ENCODE results near the gene DCUN1D3. TPM values are rescaled to one million over a fixed set of nuclear protein-coding genes. Genes with fewer than 3 reads are reported as not detected.

Gene DCUN1D3
- polyA plus RNA-seq, 1 donor (not counting 4 experiments of a cell fraction or from before 2014, with no cell fraction given), result 9.4 TPM

GRCh38 chr16:20860361-20860760 is 39.8 kb downstream of the DCUN1D3 start:
- dilution Hi-C loops (cut with MboI; ENCODE audit: extremely low pct_ligation_motif_present, low sequenced_read_pairs), result no loop called here
- Histone ChIP-seq H2AFZ (ENCODE audit: control insufficient read depth, low read length) (no peak overlapping the region), H3K4me2 (ENCODE audit: control insufficient read depth, extremely low read depth, insufficient read depth, low read depth, low read length) (no peak overlapping the region), H3K9me1 (ENCODE audit: control insufficient read depth, extremely low read depth, insufficient read depth, low read length) (no peaks in the 10 kb centered on the region), H3K9me3 (ENCODE audit: control insufficient read depth, low read depth, low read length) (no peaks in the 10 kb centered on the region), H3K79me2 (ENCODE audit: control insufficient read depth, insufficient read depth, low read length) (peaks cover 33% of the 10 kb centered on the region), H4K20me1 (ENCODE audit: control insufficient read depth, extremely low read depth, insufficient read depth, low read length) (no peaks in the 10 kb centered on the region), H3K27me3 (ENCODE audit: control insufficient read depth, extremely low read depth, insufficient read depth, low read length) (no peaks in the 10 kb centered on the region), H3K9ac (ENCODE audit: control insufficient read depth, extremely low read depth, insufficient read depth, low read length) (no peak overlapping the region), H3K4me3 (ENCODE audit: control insufficient read depth in 2 of 3, extremely low read depth in 1 of 3, insufficient read depth in 2 of 3, low read depth in 1 of 3, low read length in 3 of 3) (no peak overlapping the region), H3K36me3 (ENCODE audit: control insufficient read depth in 2 of 2, extremely low read depth in 1 of 2, insufficient read depth in 2 of 2, low read length in 2 of 2) (peaks cover 19 to 29% of the 10 kb centered on the region in 2 experiments), H3K4me1 (ENCODE audit: control insufficient read depth, extremely low read depth, insufficient read depth, low read length) (peaks cover 7% of the 10 kb centered on the region), H3K27ac (ENCODE audit: control insufficient read depth, insufficient read depth, low read length) (no peak overlapping the region)
- DNase-seq (ENCODE audit: low read depth, low spot score), result no peak
- no peak for FAIRE-seq
- TF ChIP-seq, protein P1, sequence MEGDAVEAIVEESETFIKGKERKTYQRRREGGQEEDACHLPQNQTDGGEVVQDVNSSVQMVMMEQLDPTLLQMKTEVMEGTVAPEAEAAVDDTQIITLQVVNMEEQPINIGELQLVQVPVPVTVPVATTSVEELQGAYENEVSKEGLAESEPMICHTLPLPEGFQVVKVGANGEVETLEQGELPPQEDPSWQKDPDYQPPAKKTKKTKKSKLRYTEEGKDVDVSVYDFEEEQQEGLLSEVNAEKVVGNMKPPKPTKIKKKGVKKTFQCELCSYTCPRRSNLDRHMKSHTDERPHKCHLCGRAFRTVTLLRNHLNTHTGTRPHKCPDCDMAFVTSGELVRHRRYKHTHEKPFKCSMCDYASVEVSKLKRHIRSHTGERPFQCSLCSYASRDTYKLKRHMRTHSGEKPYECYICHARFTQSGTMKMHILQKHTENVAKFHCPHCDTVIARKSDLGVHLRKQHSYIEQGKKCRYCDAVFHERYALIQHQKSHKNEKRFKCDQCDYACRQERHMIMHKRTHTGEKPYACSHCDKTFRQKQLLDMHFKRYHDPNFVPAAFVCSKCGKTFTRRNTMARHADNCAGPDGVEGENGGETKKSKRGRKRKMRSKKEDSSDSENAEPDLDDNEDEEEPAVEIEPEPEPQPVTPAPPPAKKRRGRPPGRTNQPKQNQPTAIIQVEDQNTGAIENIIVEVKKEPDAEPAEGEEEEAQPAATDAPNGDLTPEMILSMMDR (optimal IDR thresholded peaks at IDR 0.05 in 1 of 3, IDR thresholded peaks at IDR 0.05 in 1 of 3, conservative IDR thresholded peaks at IDR 0.05 in 1 of 3; ENCODE audit: extremely low read depth in 1 of 3, insufficient read depth in 2 of 3, low read length in 3 of 3), result no peak
- no peak for TF ChIP-seq EZH2 (IDR thresholded peaks at IDR 0.05; ENCODE audit: low read length)

- DNase-seq (ENCODE audit: low read depth, low spot score), result no peak
- no peak overlapping the region for H2AFZ ChIP-seq (ENCODE audit: control insufficient read depth, low read length)
- no peaks in the 10 kb centered on the region for H3K9me1 ChIP-seq (ENCODE audit: control insufficient read depth, extremely low read depth, insufficient read depth, low read length)
- H3K9ac ChIP-seq (ENCODE audit: control insufficient read depth, extremely low read depth, insufficient read depth, low read length), result no peak overlapping the region
- H3K9me3 ChIP-seq (ENCODE audit: control insufficient read depth, low read depth, low read length), result no peaks in the 10 kb centered on the region
- peaks cover 31% of the 10 kb centered on the region for H3K79me2 ChIP-seq (ENCODE audit: control insufficient read depth, insufficient read depth, low read length)
- FAIRE-seq, result no peak
- no peak overlapping the region for H3K4me2 ChIP-seq (ENCODE audit: control insufficient read depth, extremely low read depth, insufficient read depth, low read depth, low read length)
- peaks cover 24 to 29% of the 10 kb centered on the region in 2 experiments for H3K36me3 ChIP-seq (ENCODE audit: control insufficient read depth in 2 of 2, extremely low read depth in 1 of 2, insufficient read depth in 2 of 2, low read length in 2 of 2)
- no peak overlapping the region for H3K27ac ChIP-seq (ENCODE audit: control insufficient read depth, insufficient read depth, low read length)
- no peak overlapping the region for H3K4me3 ChIP-seq (ENCODE audit: control insufficient read depth in 2 of 3, extremely low read depth in 1 of 3, insufficient read depth in 2 of 3, low read depth in 1 of 3, low read length in 3 of 3)
- peaks cover under 1% of the 10 kb centered on the region for H3K4me1 ChIP-seq (ENCODE audit: control insufficient read depth, extremely low read depth, insufficient read depth, low read length)
- H4K20me1 ChIP-seq (ENCODE audit: control insufficient read depth, extremely low read depth, insufficient read depth, low read length), result no peaks in the 10 kb centered on the region
- H3K27me3 ChIP-seq (ENCODE audit: control insufficient read depth, extremely low read depth, insufficient read depth, low read length), result no peaks in the 10 kb centered on the region
- no peak for TF ChIP-seq EZH2 (IDR thresholded peaks at IDR 0.05; ENCODE audit: low read length)
- TF ChIP-seq, protein P1 (optimal IDR thresholded peaks at IDR 0.05 in 1 of 3, IDR thresholded peaks at IDR 0.05 in 1 of 3, conservative IDR thresholded peaks at IDR 0.05 in 1 of 3; ENCODE audit: extremely low read depth in 1 of 3, insufficient read depth in 2 of 3, low read length in 3 of 3), result no peak
- dilution Hi-C loops (cut with MboI; ENCODE audit: extremely low pct_ligation_motif_present, low sequenced_read_pairs), result no loop called here
Measured at GRCh38 chr16:20859699-20860098, 40.5 kb downstream of the DCUN1D3 start.

Data from keratinocyte (primary cell).